Measurements from ENCODE around the gene GRAP2.

Gene GRAP2

GRCh38 chr22:40015358-40015976, 114.6 kb downstream of the GRAP2 start:
- no peak overlapping the region for H3K27ac ChIP-seq (ENCODE audit: low read depth, low read length)
- no peak overlapping the region for H3K4me3 ChIP-seq (ENCODE audit: low read length)

GRCh38 chr22:40018051-40018450, 117.2 kb downstream of the GRAP2 start:
- Histone ChIP-seq H3K56ac (ENCODE audit: low read length) (no peak overlapping the region), H2BK5ac (ENCODE audit: low read length) (no peak overlapping the region), H3K36me3 (ENCODE audit: control insufficient read depth, insufficient read depth, low read length) (peaks cover 2% of the 10 kb centered on the region), H4K8ac (ENCODE audit: low read depth, low read length) (no peak overlapping the region), H3K18ac (ENCODE audit: low read length) (no peak overlapping the region), H3K79me2 (ENCODE audit: control insufficient read depth, insufficient read depth, low read length) (no peaks in the 10 kb centered on the region), H3K4me1 (ENCODE audit: control insufficient read depth, low read depth, low read length) (no peaks in the 10 kb centered on the region), H3K27me3 (ENCODE audit: insufficient read depth, low read length, poor library complexity) (no peaks in the 10 kb centered on the region), H3K79me1 (ENCODE audit: low read length) (peaks cover 8% of the 10 kb centered on the region), H2BK120ac (ENCODE audit: low read depth, low read length) (no peak overlapping the region), H3K4ac (ENCODE audit: low read depth, low read length) (no peak overlapping the region), H2BK15ac (replicated peaks; ENCODE audit: low read depth) (no peak overlapping the region), H3K4me2 (ENCODE audit: low read length) (no peak overlapping the region), H3K4me3 (ENCODE audit: low read length) (no peak overlapping the region), H3K27ac (ENCODE audit: low read depth, low read length) (no peak overlapping the region), H3K9ac (ENCODE audit: low read length) (no peak overlapping the region), H2AK5ac (ENCODE audit: low read length) (no peak overlapping the region), H3K23ac (ENCODE audit: low read length) (no peak overlapping the region), H4K5ac (ENCODE audit: low read length) (no peak overlapping the region)
- no CpG with 5 or more reads among the region's 6 CpGs for WGBS (ENCODE audit: extremely low coverage, insufficient coverage, low lambda C conversion rate)
- DNase-seq = no peak

More at GRCh38 chr22:40015358-40015976, 114.6 kb downstream of the GRAP2 start:
- H3K4ac ChIP-seq (ENCODE audit: low read depth, low read length) = no peak overlapping the region
- no peak overlapping the region for H4K5ac ChIP-seq (ENCODE audit: low read length)
- no CpG with 5 or more reads among the region's 10 CpGs for WGBS (ENCODE audit: extremely low coverage, insufficient coverage, low lambda C conversion rate)
- H3K18ac ChIP-seq (ENCODE audit: low read length) = no peak overlapping the region
- H3K56ac ChIP-seq (ENCODE audit: low read length) = no peak overlapping the region
- no peak overlapping the region for H2BK15ac ChIP-seq (replicated peaks; ENCODE audit: low read depth)
- peaks cover 2% of the 10 kb centered on the region for H3K36me3 ChIP-seq (ENCODE audit: control insufficient read depth, insufficient read depth, low read length)
- peaks cover 16% of the 10 kb centered on the region for H3K79me1 ChIP-seq (ENCODE audit: low read length)
- H2AK5ac ChIP-seq (ENCODE audit: low read length) = no peak overlapping the region
- peak; percentile 34 for DNase-seq
- H3K4me1 ChIP-seq (ENCODE audit: control insufficient read depth, low read depth, low read length) = peaks cover 1% of the 10 kb centered on the region
- no peak overlapping the region for H3K9ac ChIP-seq (ENCODE audit: low read length)
- H2BK120ac ChIP-seq (ENCODE audit: low read depth, low read length) = no peak overlapping the region
- no peaks in the 10 kb centered on the region for H3K27me3 ChIP-seq (ENCODE audit: insufficient read depth, low read length, poor library complexity)
- no peak overlapping the region for H4K8ac ChIP-seq (ENCODE audit: low read depth, low read length)
- peaks cover 3% of the 10 kb centered on the region for H3K79me2 ChIP-seq (ENCODE audit: control insufficient read depth, insufficient read depth, low read length)
- H2BK5ac ChIP-seq (ENCODE audit: low read length) = no peak overlapping the region
- H3K4me2 ChIP-seq (ENCODE audit: low read length) = no peak overlapping the region
- no peak overlapping the region for H3K23ac ChIP-seq (ENCODE audit: low read length)

- H3K27ac ChIP-seq (ENCODE audit: low read depth, low read length) = no peak overlapping the region
- WGBS (ENCODE audit: extremely low coverage, insufficient coverage, low lambda C conversion rate) = no CpG with 5 or more reads among the region's 9 CpGs
- DNase-seq = no peak
- no peak overlapping the region for H3K4me2 ChIP-seq (ENCODE audit: low read length)
- H3K4me1 ChIP-seq (ENCODE audit: control insufficient read depth, low read depth, low read length) = no peaks in the 10 kb centered on the region
- no peak overlapping the region for H3K4ac ChIP-seq (ENCODE audit: low read depth, low read length)
- H2BK120ac ChIP-seq (ENCODE audit: low read depth, low read length) = no peak overlapping the region
- H3K23ac ChIP-seq (ENCODE audit: low read length) = no peak overlapping the region
- H2BK15ac ChIP-seq (replicated peaks; ENCODE audit: low read depth) = no peak overlapping the region
- H3K9ac ChIP-seq (ENCODE audit: low read length) = no peak overlapping the region
- peaks cover 8% of the 10 kb centered on the region for H3K79me1 ChIP-seq (ENCODE audit: low read length)
- peaks cover 2% of the 10 kb centered on the region for H3K36me3 ChIP-seq (ENCODE audit: control insufficient read depth, insufficient read depth, low read length)
- H2AK5ac ChIP-seq (ENCODE audit: low read length) = no peak overlapping the region
- no peak overlapping the region for H4K5ac ChIP-seq (ENCODE audit: low read length)
- no peak overlapping the region for H4K8ac ChIP-seq (ENCODE audit: low read depth, low read length)
- no peak overlapping the region for H2BK5ac ChIP-seq (ENCODE audit: low read length)
- no peak overlapping the region for H3K4me3 ChIP-seq (ENCODE audit: low read length)
- H3K79me2 ChIP-seq (ENCODE audit: control insufficient read depth, insufficient read depth, low read length) = no peaks in the 10 kb centered on the region
- H3K56ac ChIP-seq (ENCODE audit: low read length) = no peak overlapping the region
- no peak overlapping the region for H3K18ac ChIP-seq (ENCODE audit: low read length)
- no peaks in the 10 kb centered on the region for H3K27me3 ChIP-seq (ENCODE audit: insufficient read depth, low read length, poor library complexity)
Observed at GRCh38 chr22:40019100-40019499, 118.2 kb downstream of the GRAP2 start.

GRCh38 chr22:40020956-40021355, 120.1 kb downstream of the GRAP2 start:
- no CpG with 5 or more reads among the region's 7 CpGs for WGBS (ENCODE audit: extremely low coverage, insufficient coverage, low lambda C conversion rate)
- Histone ChIP-seq H3K36me3 (ENCODE audit: control insufficient read depth, insufficient read depth, low read length) (peaks cover 2% of the 10 kb centered on the region), H3K4me2 (ENCODE audit: low read length) (no peak overlapping the region), H2BK120ac (ENCODE audit: low read depth, low read length) (no peak overlapping the region), H3K27me3 (ENCODE audit: insufficient read depth, low read length, poor library complexity) (no peaks in the 10 kb centered on the region), H2BK15ac (replicated peaks; ENCODE audit: low read depth) (no peak overlapping the region), H3K18ac (ENCODE audit: low read length) (no peak overlapping the region), H3K9ac (ENCODE audit: low read length) (no peak overlapping the region), H3K27ac (ENCODE audit: low read depth, low read length) (no peak overlapping the region), H4K5ac (ENCODE audit: low read length) (no peak overlapping the region), H3K4ac (ENCODE audit: low read depth, low read length) (no peak overlapping the region), H2BK5ac (ENCODE audit: low read length) (no peak overlapping the region), H2AK5ac (ENCODE audit: low read length) (no peak overlapping the region), H4K8ac (ENCODE audit: low read depth, low read length) (no peak overlapping the region), H3K4me3 (ENCODE audit: low read length) (no peak overlapping the region), H3K79me1 (ENCODE audit: low read length) (peaks cover 1% of the 10 kb centered on the region), H3K56ac (ENCODE audit: low read length) (no peak overlapping the region), H3K23ac (ENCODE audit: low read length) (no peak overlapping the region), H3K79me2 (ENCODE audit: control insufficient read depth, insufficient read depth, low read length) (no peaks in the 10 kb centered on the region), H3K4me1 (ENCODE audit: control insufficient read depth, low read depth, low read length) (no peaks in the 10 kb centered on the region)
- no peak for DNase-seq

GRCh38 chr22:40021401-40022000, 120.6 kb downstream of the GRAP2 start:
- Histone ChIP-seq H3K27ac (ENCODE audit: low read depth, low read length) (no peak overlapping the region), H3K23ac (ENCODE audit: low read length) (no peak overlapping the region), H3K4ac (ENCODE audit: low read depth, low read length) (no peak overlapping the region), H3K27me3 (ENCODE audit: insufficient read depth, low read length, poor library complexity) (no peaks in the 10 kb centered on the region), H2AK5ac (ENCODE audit: low read length) (no peak overlapping the region), H4K5ac (ENCODE audit: low read length) (no peak overlapping the region), H3K79me1 (ENCODE audit: low read length) (no peaks in the 10 kb centered on the region), H3K79me2 (ENCODE audit: control insufficient read depth, insufficient read depth, low read length) (no peaks in the 10 kb centered on the region), H2BK120ac (ENCODE audit: low read depth, low read length) (no peak overlapping the region), H3K18ac (ENCODE audit: low read length) (no peak overlapping the region), H3K4me3 (ENCODE audit: low read length) (no peak overlapping the region), H3K4me2 (ENCODE audit: low read length) (no peak overlapping the region), H2BK5ac (ENCODE audit: low read length) (no peak overlapping the region), H3K9ac (ENCODE audit: low read length) (no peak overlapping the region), H3K36me3 (ENCODE audit: control insufficient read depth, insufficient read depth, low read length) (peaks cover 2% of the 10 kb centered on the region), H3K4me1 (ENCODE audit: control insufficient read depth, low read depth, low read length) (no peaks in the 10 kb centered on the region), H3K56ac (ENCODE audit: low read length) (no peak overlapping the region), H4K8ac (ENCODE audit: low read depth, low read length) (no peak overlapping the region), H2BK15ac (replicated peaks; ENCODE audit: low read depth) (no peak overlapping the region)
- DNase-seq = no peak
- no CpG with 5 or more reads among the region's 34 CpGs for WGBS (ENCODE audit: extremely low coverage, insufficient coverage, low lambda C conversion rate)
